Activated naive CD8-positive, alpha-beta T cell treated with anti-CD3 and anti-CD28 coated beads, Interleukin-2, amount 50 U/mL, for 24 hours (primary cell): ENCODE measurements around the gene ENO4.

Experiments
- ATAC-seq: fragments of 150-1000 bp; cut with Tn5 transposase; one replicate; pipeline ENCODE4 v1.10.0; 2021
- DNase-seq: peaks from one replicate; pipeline ENCODE4 v3.0.0; 2021
- H3K27ac Mint-ChIP-seq: one replicate; pipeline ENCODE4 v1.8.0; 2021; ENCODE audit warnings: mild to moderate bottlenecking, mixed read lengths
- H3K27me3 Mint-ChIP-seq: one replicate; pipeline ENCODE4 v1.8.0; 2021; ENCODE audit warnings: mixed read lengths
- H3K36me3 Mint-ChIP-seq: one replicate; pipeline ENCODE4 v1.8.0; 2021; ENCODE audit warnings: low read depth, mixed read lengths
- H3K4me1 Mint-ChIP-seq: one replicate; pipeline ENCODE4 v1.8.0; 2021; ENCODE audit warnings: mixed read lengths
- H3K4me3 Mint-ChIP-seq: one replicate; pipeline ENCODE4 v1.8.0; 2021; ENCODE audit warnings: mild to moderate bottlenecking, moderate library complexity, mixed read lengths
- H3K9me3 Mint-ChIP-seq: one replicate; pipeline ENCODE4 v1.8.0; 2021; ENCODE audit warnings: mixed read lengths

ENO4 gene

GRCh38 chr10:116899626-116900025, 50.3 kb downstream of the ENO4 start:
- no peaks in the 10 kb centered on the region for H3K4me1 Mint-ChIP-seq
- no peak overlapping the region for H3K4me3 Mint-ChIP-seq
- no peaks in the 10 kb centered on the region for H3K27me3 Mint-ChIP-seq
- no peak overlapping the region for H3K27ac Mint-ChIP-seq
- no peaks in the 10 kb centered on the region for H3K36me3 Mint-ChIP-seq
- no peaks in the 10 kb centered on the region for H3K9me3 Mint-ChIP-seq
- DNase-seq (no peak), ATAC-seq (no peak)

- Mint-ChIP-seq H3K9me3 (no peaks in the 10 kb centered on the region), H3K4me1 (no peaks in the 10 kb centered on the region), H3K4me3 (no peak overlapping the region), H3K27me3 (no peaks in the 10 kb centered on the region), H3K36me3 (no peaks in the 10 kb centered on the region), H3K27ac (no peak overlapping the region)
- no peak for ATAC-seq
- DNase-seq: no peak
Observed at GRCh38 chr10:116905845-116906210, 56.5 kb downstream of the ENO4 start.

- ATAC-seq: no peak
- no peak overlapping the region for H3K27ac Mint-ChIP-seq
- no peak overlapping the region for H3K4me3 Mint-ChIP-seq
- H3K9me3 Mint-ChIP-seq: no peaks in the 10 kb centered on the region
- no peaks in the 10 kb centered on the region for H3K27me3 Mint-ChIP-seq
- DNase-seq: no peak
- no peaks in the 10 kb centered on the region for H3K36me3 Mint-ChIP-seq
- H3K4me1 Mint-ChIP-seq: no peaks in the 10 kb centered on the region
Observed at GRCh38 chr10:116907245-116907987, 58.1 kb downstream of the ENO4 start.

GRCh38 chr10:116909307-116909706, 60.0 kb downstream of the ENO4 start:
- Mint-ChIP-seq H3K36me3 (no peaks in the 10 kb centered on the region), H3K4me1 (no peaks in the 10 kb centered on the region), H3K27ac (no peak overlapping the region), H3K27me3 (peaks cover under 1% of the 10 kb centered on the region), H3K4me3 (no peak overlapping the region), H3K9me3 (no peaks in the 10 kb centered on the region)
- ATAC-seq (no peak), DNase-seq (no peak)

- Mint-ChIP-seq H3K27ac (no peak overlapping the region), H3K4me1 (no peaks in the 10 kb centered on the region), H3K4me3 (no peak overlapping the region), H3K27me3 (peaks cover 2% of the 10 kb centered on the region), H3K9me3 (no peaks in the 10 kb centered on the region), H3K36me3 (no peaks in the 10 kb centered on the region)
- ATAC-seq (no peak), DNase-seq (no peak)
Observed at GRCh38 chr10:116910910-116911309, 61.6 kb downstream of the ENO4 start.

GRCh38 chr10:116912162-116912561, 62.9 kb downstream of the ENO4 start:
- Mint-ChIP-seq H3K4me3 (no peak overlapping the region), H3K9me3 (no peaks in the 10 kb centered on the region), H3K27me3 (peaks cover 2% of the 10 kb centered on the region), H3K36me3 (no peaks in the 10 kb centered on the region), H3K4me1 (no peaks in the 10 kb centered on the region), H3K27ac (no peak overlapping the region)
- ATAC-seq: no peak
- no peak for DNase-seq

- H3K9me3 Mint-ChIP-seq: no peaks in the 10 kb centered on the region
- DNase-seq (no peak), ATAC-seq (no peak)
- H3K4me1 Mint-ChIP-seq: no peaks in the 10 kb centered on the region
- no peak overlapping the region for H3K27ac Mint-ChIP-seq
- no peak overlapping the region for H3K4me3 Mint-ChIP-seq
- no peaks in the 10 kb centered on the region for H3K36me3 Mint-ChIP-seq
- peaks cover 2% of the 10 kb centered on the region for H3K27me3 Mint-ChIP-seq
Observed at GRCh38 chr10:116913695-116914094, 64.4 kb downstream of the ENO4 start.

- ATAC-seq (no peak), DNase-seq (no peak)
- Mint-ChIP-seq H3K9me3 (no peaks in the 10 kb centered on the region), H3K27me3 (peaks cover 4% of the 10 kb centered on the region), H3K4me3 (no peak overlapping the region), H3K27ac (no peak overlapping the region), H3K36me3 (no peaks in the 10 kb centered on the region), H3K4me1 (no peaks in the 10 kb centered on the region)
Observed at GRCh38 chr10:116915340-116915739, 66.0 kb downstream of the ENO4 start.

- no peaks in the 10 kb centered on the region for H3K36me3 Mint-ChIP-seq
- no peak overlapping the region for H3K27ac Mint-ChIP-seq
- DNase-seq: no peak
Observed at GRCh38 chr10:116917481-116917880, 68.2 kb downstream of the ENO4 start.

GRCh38 chr10:116918583-116918982, 69.3 kb downstream of the ENO4 start:
- H3K36me3 Mint-ChIP-seq: no peaks in the 10 kb centered on the region
- DNase-seq (no peak), ATAC-seq (no peak)
- H3K27me3 Mint-ChIP-seq: peaks cover 4% of the 10 kb centered on the region
- no peak overlapping the region for H3K27ac Mint-ChIP-seq
- no peak overlapping the region for H3K4me3 Mint-ChIP-seq
- H3K9me3 Mint-ChIP-seq: no peaks in the 10 kb centered on the region
- H3K4me1 Mint-ChIP-seq: no peaks in the 10 kb centered on the region

More at GRCh38 chr10:116917481-116917880, 68.2 kb downstream of the ENO4 start:
- no peak for ATAC-seq
- Mint-ChIP-seq H3K4me1 (no peaks in the 10 kb centered on the region), H3K27me3 (peaks cover 4% of the 10 kb centered on the region), H3K4me3 (no peak overlapping the region), H3K9me3 (no peaks in the 10 kb centered on the region)

- Mint-ChIP-seq H3K27me3 (peaks cover 4% of the 10 kb centered on the region), H3K4me1 (no peaks in the 10 kb centered on the region), H3K9me3 (no peaks in the 10 kb centered on the region), H3K4me3 (no peak overlapping the region), H3K36me3 (no peaks in the 10 kb centered on the region), H3K27ac (no peak overlapping the region)
- no peak for ATAC-seq
- DNase-seq: no peak
Observed at GRCh38 chr10:116919164-116919563, 69.9 kb downstream of the ENO4 start.

GRCh38 chr10:116919706-116920105, 70.4 kb downstream of the ENO4 start:
- ATAC-seq: no peak
- H3K9me3 Mint-ChIP-seq: no peaks in the 10 kb centered on the region
- no peak overlapping the region for H3K4me3 Mint-ChIP-seq
- H3K27me3 Mint-ChIP-seq: peaks cover 2% of the 10 kb centered on the region
- DNase-seq: no peak
- no peaks in the 10 kb centered on the region for H3K4me1 Mint-ChIP-seq
- H3K27ac Mint-ChIP-seq: no peak overlapping the region
- H3K36me3 Mint-ChIP-seq: no peaks in the 10 kb centered on the region

GRCh38 chr10:116925056-116925455, 75.8 kb downstream of the ENO4 start:
- no peak overlapping the region for H3K27ac Mint-ChIP-seq
- no peaks in the 10 kb centered on the region for H3K9me3 Mint-ChIP-seq
- H3K36me3 Mint-ChIP-seq: no peaks in the 10 kb centered on the region
- no peaks in the 10 kb centered on the region for H3K27me3 Mint-ChIP-seq
- ATAC-seq (no peak), DNase-seq (no peak)
- H3K4me1 Mint-ChIP-seq: no peaks in the 10 kb centered on the region
- H3K4me3 Mint-ChIP-seq: no peak overlapping the region

GRCh38 chr10:116926426-116926825, 77.1 kb downstream of the ENO4 start:
- Mint-ChIP-seq H3K4me3 (no peak overlapping the region), H3K36me3 (no peaks in the 10 kb centered on the region), H3K9me3 (no peaks in the 10 kb centered on the region), H3K27ac (no peak overlapping the region), H3K27me3 (no peaks in the 10 kb centered on the region), H3K4me1 (no peaks in the 10 kb centered on the region)
- ATAC-seq: no peak
- DNase-seq: no peak

GRCh38 chr10:116931806-116932205, 82.5 kb downstream of the ENO4 start:
- ATAC-seq (no peak), DNase-seq (no peak)
- H3K9me3 Mint-ChIP-seq: peaks cover 5% of the 10 kb centered on the region
- no peaks in the 10 kb centered on the region for H3K27me3 Mint-ChIP-seq
- H3K4me3 Mint-ChIP-seq: no peak overlapping the region
- H3K4me1 Mint-ChIP-seq: no peaks in the 10 kb centered on the region
- no peak overlapping the region for H3K27ac Mint-ChIP-seq
- H3K36me3 Mint-ChIP-seq: no peaks in the 10 kb centered on the region
